ENCODE measurements around the gene GAS6. TPM values are rescaled to one million over a fixed set of nuclear protein-coding genes. Genes with fewer than 3 reads are reported as not detected.
A peak's percentile ranks its signal among the peaks of the same experiment; 100 is the strongest.

GAS6 gene
- total RNA-seq, 1 experiment from 2014 or later, result 49.4 TPM

DNA sequence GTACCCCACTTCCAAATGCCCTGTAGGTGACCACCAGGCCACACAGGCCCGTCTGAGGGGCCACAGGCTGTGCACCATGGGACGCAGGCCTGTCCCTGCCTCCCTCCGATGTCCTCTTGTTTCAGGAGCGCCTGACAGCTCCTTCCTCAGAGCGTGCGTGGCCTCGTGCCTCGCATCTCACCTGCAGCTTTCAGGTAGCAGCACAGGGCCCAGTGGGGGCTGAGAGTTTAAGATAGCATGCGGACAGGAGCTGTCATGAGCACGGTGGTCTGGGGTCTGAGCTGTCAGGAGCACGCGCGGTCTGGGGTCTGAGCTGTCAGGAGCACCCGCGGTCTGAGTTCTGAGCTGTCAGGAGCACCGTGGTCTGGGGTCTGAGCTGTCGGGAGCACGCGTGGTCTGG, 40.1 kb downstream of the GAS6 start:
- H3K4me1 ChIP-seq (ENCODE audit: control insufficient read depth in 1 of 2, insufficient read depth in 2 of 2, low read length in 2 of 2), result no peaks in the 10 kb centered on the region
- no peaks in the 10 kb centered on the region for H3K27me3 ChIP-seq (ENCODE audit: insufficient read depth, low read length)
- DNase-seq (ENCODE audit: low read depth, low spot score), result no peak
- TF ChIP-seq POLR2AphosphoS5 (IDR thresholded peaks at IDR 0.05; ENCODE audit: low read depth, low read length) (0 out of 2 replicates have a peak, but pooled peaks have one; percentile 25), ELF1 (IDR thresholded peaks at IDR 0.05; ENCODE audit: borderline replicate concordance, low read depth) (no peak), TCF7L2 (IDR thresholded peaks at IDR 0.05; ENCODE audit: borderline replicate concordance, extremely low read depth, insufficient read depth, insufficient read length) (no peak)
- H3K9me2 ChIP-seq (ENCODE audit: insufficient read depth), result no peaks in the 10 kb centered on the region
- H3K9ac ChIP-seq (ENCODE audit: low read length), result no peak overlapping the region
- ChIA-PET RAD21 (ENCODE audit: low non-redundant PET in 1 of 2, low total read pairs in 2 of 2, uncharacterized antibody in 2 of 2, unreplicated experiment in 2 of 2) (no interaction called here), POLR2A (no interaction called here), CTCF (no interaction called here)
- no peak for ATAC-seq
- H2AFZ ChIP-seq (ENCODE audit: low read depth, low read length, poor library complexity, severe bottlenecking), result no peak overlapping the region
- intact Hi-C loops (cut with micrococcal nuclease), result no loop called here
- no peak overlapping the region for H3K4me2 ChIP-seq (ENCODE audit: low read length)
- H3K9me3 ChIP-seq (ENCODE audit: control insufficient read depth in 1 of 2, insufficient read depth in 1 of 2, low read depth in 1 of 2, low read length in 2 of 2), result no peaks in the 10 kb centered on the region
- peaks cover 9 to 21% of the 10 kb centered on the region in 2 experiments; a peak in 2 of 4 replicates for H3K36me3 ChIP-seq (ENCODE audit: control insufficient read depth in 1 of 2, insufficient read depth in 2 of 2, low read length in 2 of 2)
- no TSS peak for BruUV-seq (replicated peaks)
- H3K79me2 ChIP-seq (ENCODE audit: insufficient read depth, low read length), result peaks cover 44% of the 10 kb centered on the region
- H4K20me1 ChIP-seq (ENCODE audit: insufficient read depth), result no peaks in the 10 kb centered on the region
- no peak overlapping the region for H3K4me3 ChIP-seq (replicated peaks in 1 of 2; ENCODE audit: low read depth in 1 of 2, low read length in 2 of 2)
- H3K27ac ChIP-seq (ENCODE audit: low read depth, low read length), result no peak overlapping the region

DNA sequence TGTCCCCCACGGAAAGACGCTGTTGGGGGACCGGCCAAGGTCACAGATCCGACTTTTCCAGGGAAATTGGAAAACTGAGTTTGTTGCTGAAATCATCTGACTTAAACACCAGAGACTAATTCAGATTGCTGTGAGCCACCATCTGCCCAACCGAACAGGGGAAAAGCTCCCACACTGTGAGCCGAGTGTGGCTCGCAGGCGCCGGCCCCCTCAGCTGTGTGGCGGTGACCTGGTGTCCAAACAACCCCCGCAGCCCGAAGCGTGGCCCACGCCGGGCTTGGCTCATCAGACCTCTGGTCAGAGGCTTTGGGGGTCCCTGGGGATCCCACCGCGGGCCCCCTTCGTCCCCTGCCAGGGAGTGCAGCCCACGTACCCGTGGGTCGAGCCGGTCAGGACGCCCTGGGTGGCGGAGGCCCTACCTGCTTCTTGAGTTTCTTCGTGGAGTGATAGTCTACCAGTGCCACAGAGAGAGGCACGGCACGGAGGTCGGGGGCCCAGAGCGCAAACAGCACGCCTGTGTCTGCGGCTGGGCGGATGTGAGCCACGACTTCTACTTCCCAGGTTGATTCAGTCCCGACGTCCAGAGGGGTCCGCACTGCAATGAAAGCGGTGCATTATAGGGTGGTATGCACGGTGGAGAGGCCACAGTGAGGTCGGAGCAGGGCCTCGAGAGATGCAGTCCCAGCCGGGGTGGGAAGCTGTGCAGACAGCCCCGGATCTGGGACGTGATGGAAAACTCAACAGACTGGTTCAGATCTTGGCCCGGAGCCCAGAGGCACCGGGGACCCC, 40.7 kb downstream of the GAS6 start:
- ChIA-PET RAD21 (ENCODE audit: low non-redundant PET in 1 of 2, low total read pairs in 2 of 2, uncharacterized antibody in 2 of 2, unreplicated experiment in 2 of 2) (no interaction called here), CTCF (no interaction called here), POLR2A (no interaction called here)
- Histone ChIP-seq H3K9me2 (ENCODE audit: insufficient read depth) (no peaks in the 10 kb centered on the region), H4K20me1 (ENCODE audit: insufficient read depth) (no peaks in the 10 kb centered on the region), H3K4me3 (replicated peaks in 1 of 2; ENCODE audit: low read depth in 1 of 2, low read length in 2 of 2) (no peak overlapping the region), H3K9ac (ENCODE audit: low read length) (no peak overlapping the region), H3K27me3 (ENCODE audit: insufficient read depth, low read length) (no peaks in the 10 kb centered on the region), H3K79me2 (ENCODE audit: insufficient read depth, low read length) (peaks cover 50% of the 10 kb centered on the region), H3K36me3 (ENCODE audit: control insufficient read depth in 1 of 2, insufficient read depth in 2 of 2, low read length in 2 of 2) (peaks cover 12 to 24% of the 10 kb centered on the region in 2 experiments; a peak in 2 of 4 replicates), H3K9me3 (ENCODE audit: control insufficient read depth in 1 of 2, insufficient read depth in 1 of 2, low read depth in 1 of 2, low read length in 2 of 2) (no peaks in the 10 kb centered on the region), H3K4me1 (ENCODE audit: control insufficient read depth in 1 of 2, insufficient read depth in 2 of 2, low read length in 2 of 2) (no peaks in the 10 kb centered on the region), H3K4me2 (ENCODE audit: low read length) (no peak overlapping the region), H3K27ac (ENCODE audit: low read depth, low read length) (no peak overlapping the region), H2AFZ (ENCODE audit: low read depth, low read length, poor library complexity, severe bottlenecking) (no peak overlapping the region)
- intact Hi-C loops (cut with micrococcal nuclease), result no loop called here
- no peak for DNase-seq (ENCODE audit: low read depth, low spot score)
- no TSS peak for BruUV-seq (replicated peaks)
- no peak for ATAC-seq
- no peak for TF ChIP-seq SIN3A (IDR thresholded peaks at IDR 0.05; ENCODE audit: low read depth)
- TF ChIP-seq ELF1 (IDR thresholded peaks at IDR 0.05; ENCODE audit: borderline replicate concordance, low read depth), result no peak
- no peak for TF ChIP-seq TCF7L2 (IDR thresholded peaks at IDR 0.05; ENCODE audit: borderline replicate concordance, extremely low read depth, insufficient read depth, insufficient read length)
- TF ChIP-seq, protein P1, sequence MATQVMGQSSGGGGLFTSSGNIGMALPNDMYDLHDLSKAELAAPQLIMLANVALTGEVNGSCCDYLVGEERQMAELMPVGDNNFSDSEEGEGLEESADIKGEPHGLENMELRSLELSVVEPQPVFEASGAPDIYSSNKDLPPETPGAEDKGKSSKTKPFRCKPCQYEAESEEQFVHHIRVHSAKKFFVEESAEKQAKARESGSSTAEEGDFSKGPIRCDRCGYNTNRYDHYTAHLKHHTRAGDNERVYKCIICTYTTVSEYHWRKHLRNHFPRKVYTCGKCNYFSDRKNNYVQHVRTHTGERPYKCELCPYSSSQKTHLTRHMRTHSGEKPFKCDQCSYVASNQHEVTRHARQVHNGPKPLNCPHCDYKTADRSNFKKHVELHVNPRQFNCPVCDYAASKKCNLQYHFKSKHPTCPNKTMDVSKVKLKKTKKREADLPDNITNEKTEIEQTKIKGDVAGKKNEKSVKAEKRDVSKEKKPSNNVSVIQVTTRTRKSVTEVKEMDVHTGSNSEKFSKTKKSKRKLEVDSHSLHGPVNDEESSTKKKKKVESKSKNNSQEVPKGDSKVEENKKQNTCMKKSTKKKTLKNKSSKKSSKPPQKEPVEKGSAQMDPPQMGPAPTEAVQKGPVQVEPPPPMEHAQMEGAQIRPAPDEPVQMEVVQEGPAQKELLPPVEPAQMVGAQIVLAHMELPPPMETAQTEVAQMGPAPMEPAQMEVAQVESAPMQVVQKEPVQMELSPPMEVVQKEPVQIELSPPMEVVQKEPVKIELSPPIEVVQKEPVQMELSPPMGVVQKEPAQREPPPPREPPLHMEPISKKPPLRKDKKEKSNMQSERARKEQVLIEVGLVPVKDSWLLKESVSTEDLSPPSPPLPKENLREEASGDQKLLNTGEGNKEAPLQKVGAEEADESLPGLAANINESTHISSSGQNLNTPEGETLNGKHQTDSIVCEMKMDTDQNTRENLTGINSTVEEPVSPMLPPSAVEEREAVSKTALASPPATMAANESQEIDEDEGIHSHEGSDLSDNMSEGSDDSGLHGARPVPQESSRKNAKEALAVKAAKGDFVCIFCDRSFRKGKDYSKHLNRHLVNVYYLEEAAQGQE (IDR thresholded peaks at IDR 0.05; ENCODE audit: low read depth), result no peak
- no peak for TF ChIP-seq MAX (IDR thresholded peaks at IDR 0.05)
- TF ChIP-seq, protein P2, sequence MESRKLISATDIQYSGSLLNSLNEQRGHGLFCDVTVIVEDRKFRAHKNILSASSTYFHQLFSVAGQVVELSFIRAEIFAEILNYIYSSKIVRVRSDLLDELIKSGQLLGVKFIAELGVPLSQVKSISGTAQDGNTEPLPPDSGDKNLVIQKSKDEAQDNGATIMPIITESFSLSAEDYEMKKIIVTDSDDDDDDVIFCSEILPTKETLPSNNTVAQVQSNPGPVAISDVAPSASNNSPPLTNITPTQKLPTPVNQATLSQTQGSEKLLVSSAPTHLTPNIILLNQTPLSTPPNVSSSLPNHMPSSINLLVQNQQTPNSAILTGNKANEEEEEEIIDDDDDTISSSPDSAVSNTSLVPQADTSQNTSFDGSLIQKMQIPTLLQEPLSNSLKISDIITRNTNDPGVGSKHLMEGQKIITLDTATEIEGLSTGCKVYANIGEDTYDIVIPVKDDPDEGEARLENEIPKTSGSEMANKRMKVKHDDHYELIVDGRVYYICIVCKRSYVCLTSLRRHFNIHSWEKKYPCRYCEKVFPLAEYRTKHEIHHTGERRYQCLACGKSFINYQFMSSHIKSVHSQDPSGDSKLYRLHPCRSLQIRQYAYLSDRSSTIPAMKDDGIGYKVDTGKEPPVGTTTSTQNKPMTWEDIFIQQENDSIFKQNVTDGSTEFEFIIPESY (IDR thresholded peaks at IDR 0.05; ENCODE audit: extremely low read depth, insufficient replicate concordance, low read length), result no peak
- no peak for TF ChIP-seq ZNF274 (IDR thresholded peaks at IDR 0.05; ENCODE audit: low read depth, low read length)
- TF ChIP-seq ZFX (IDR thresholded peaks at IDR 0.05), result no peak
- TF ChIP-seq POLR2AphosphoS5 (IDR thresholded peaks at IDR 0.05; ENCODE audit: low read depth, low read length), result no peak
- no peak for TF ChIP-seq CEBPB (IDR thresholded peaks at IDR 0.05; ENCODE audit: low read depth)
- no peak for TF ChIP-seq EZH2 (IDR thresholded peaks at IDR 0.05)
- no peak for TF ChIP-seq FOSL1 (IDR thresholded peaks at IDR 0.05; ENCODE audit: low read depth)

Measured in HCT116 (cell line).